Omental fat pad (tissue), 4 donors: ENCODE data around the gene NR1H3. TPM values are rescaled to one million over a fixed set of nuclear protein-coding genes. Genes with fewer than 3 reads are reported as not detected.

ENCODE experiments used
- ATAC-seq: fragments of 150-250 bp; one replicate; pipeline ENCODE4 v1.9.1; 2016; ENCODE audit warnings: mild to moderate bottlenecking, moderate library complexity; ENCODE audit not compliant: low FRiP score
- DNase-seq: peaks from one replicate; pipeline ENCODE4 v3.0.0-alpha.2; 2019; ENCODE audit warnings: low spot score
- total RNA-seq, 4 donors: library from RNA; depleted of rRNA; stranded (reverse); fragments of >200 nt; gene quantifications; one replicate each; pipeline ENCODE4 v1.1.0, GENCODE V29; 2016
- TF ChIP-seq, protein P1 (sequence below), 3 donors: fragments of 450-650 bp; IDR thresholded peaks; one replicate each; pipeline ENCODE4 v1.5.1; 2016 to 2017; ENCODE audit warnings: antibody characterized with exemption in 3 of 3, mild to moderate bottlenecking in 3 of 3, moderate library complexity in 2 of 3

NR1H3 gene
- total RNA-seq, 4 donors from 2014 or later = 68.6 to 228 (median 100) TPM

DNA sequence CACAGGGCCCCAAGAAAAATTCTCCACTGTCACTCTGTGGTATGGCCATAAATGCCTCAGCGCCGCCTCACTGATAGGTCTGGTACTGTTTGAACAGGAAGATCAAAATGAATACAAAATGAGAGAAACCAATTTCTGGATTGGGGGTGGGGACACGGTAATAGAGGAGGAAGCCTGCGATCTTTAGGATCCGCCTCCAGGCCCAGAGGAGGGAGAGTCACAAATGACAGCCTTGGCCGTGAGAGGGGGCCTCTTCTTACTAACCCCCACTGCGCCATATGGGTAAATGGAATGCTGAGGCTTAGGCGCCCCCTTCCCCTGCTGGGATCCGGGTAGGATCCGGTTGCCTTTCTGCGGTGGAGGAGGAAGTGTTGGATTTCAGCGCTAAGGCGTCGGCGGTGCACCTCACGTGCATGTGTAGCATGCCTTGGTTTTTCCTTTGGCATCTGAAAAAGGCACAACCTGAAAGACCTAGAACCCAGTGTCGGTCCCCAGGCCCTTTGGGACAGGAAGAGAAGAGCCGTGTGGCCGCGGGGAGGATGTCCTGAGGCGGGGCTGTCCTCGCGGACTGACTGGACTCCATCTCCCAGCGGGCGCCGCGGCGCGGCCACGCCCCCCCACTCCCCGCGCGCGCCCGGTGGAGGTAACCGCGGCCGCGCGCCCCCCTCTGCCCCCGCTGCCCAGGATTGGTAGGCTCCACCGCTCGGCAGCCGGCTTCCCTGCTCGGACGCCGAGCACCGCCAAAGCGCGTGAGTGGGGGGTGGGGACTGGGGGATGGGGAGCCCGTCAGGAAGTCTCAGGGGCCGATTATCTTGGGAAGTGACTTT lies 11.4 kb downstream of the NR1H3 start:
- TF ChIP-seq, protein P1, sequence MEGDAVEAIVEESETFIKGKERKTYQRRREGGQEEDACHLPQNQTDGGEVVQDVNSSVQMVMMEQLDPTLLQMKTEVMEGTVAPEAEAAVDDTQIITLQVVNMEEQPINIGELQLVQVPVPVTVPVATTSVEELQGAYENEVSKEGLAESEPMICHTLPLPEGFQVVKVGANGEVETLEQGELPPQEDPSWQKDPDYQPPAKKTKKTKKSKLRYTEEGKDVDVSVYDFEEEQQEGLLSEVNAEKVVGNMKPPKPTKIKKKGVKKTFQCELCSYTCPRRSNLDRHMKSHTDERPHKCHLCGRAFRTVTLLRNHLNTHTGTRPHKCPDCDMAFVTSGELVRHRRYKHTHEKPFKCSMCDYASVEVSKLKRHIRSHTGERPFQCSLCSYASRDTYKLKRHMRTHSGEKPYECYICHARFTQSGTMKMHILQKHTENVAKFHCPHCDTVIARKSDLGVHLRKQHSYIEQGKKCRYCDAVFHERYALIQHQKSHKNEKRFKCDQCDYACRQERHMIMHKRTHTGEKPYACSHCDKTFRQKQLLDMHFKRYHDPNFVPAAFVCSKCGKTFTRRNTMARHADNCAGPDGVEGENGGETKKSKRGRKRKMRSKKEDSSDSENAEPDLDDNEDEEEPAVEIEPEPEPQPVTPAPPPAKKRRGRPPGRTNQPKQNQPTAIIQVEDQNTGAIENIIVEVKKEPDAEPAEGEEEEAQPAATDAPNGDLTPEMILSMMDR (IDR thresholded peaks at IDR 0.05) = no peak
- ATAC-seq (peak; percentile 95), DNase-seq (peak; percentile 63)

DNA sequence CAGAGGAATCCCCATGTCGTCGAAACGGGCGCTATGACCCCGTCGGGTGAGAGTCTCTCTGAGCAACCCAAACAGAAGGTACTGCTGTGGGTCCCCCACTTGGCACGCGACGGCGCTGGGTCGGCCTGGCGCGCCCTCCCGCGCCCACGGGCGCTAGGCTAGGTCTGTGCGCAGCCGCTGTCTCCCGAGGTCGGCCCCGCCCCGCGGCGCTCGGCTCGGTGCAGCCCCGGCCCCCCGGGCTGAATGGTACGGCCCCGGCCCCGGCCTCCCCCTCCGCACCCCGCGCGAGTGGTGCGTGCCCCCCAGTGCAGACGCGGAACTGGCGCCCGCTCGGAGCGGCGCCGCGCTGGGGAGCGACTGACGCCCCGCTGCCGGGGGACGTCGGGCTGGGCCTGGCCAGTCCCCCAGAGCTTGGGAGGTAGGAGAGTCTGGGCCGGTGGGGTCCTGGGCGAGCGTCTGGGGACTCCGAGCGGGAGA lies 12.1 kb downstream of the NR1H3 start, which contains the start of gene MADD:
Gene MADD, plus strand, starts transcription at position 305 of the 477 bp plus-strand sequence.
- DNase-seq (peak; percentile 53), ATAC-seq (peak; percentile 98)
- TF ChIP-seq, protein P1 (IDR thresholded peaks at IDR 0.05) = no peak

DNA sequence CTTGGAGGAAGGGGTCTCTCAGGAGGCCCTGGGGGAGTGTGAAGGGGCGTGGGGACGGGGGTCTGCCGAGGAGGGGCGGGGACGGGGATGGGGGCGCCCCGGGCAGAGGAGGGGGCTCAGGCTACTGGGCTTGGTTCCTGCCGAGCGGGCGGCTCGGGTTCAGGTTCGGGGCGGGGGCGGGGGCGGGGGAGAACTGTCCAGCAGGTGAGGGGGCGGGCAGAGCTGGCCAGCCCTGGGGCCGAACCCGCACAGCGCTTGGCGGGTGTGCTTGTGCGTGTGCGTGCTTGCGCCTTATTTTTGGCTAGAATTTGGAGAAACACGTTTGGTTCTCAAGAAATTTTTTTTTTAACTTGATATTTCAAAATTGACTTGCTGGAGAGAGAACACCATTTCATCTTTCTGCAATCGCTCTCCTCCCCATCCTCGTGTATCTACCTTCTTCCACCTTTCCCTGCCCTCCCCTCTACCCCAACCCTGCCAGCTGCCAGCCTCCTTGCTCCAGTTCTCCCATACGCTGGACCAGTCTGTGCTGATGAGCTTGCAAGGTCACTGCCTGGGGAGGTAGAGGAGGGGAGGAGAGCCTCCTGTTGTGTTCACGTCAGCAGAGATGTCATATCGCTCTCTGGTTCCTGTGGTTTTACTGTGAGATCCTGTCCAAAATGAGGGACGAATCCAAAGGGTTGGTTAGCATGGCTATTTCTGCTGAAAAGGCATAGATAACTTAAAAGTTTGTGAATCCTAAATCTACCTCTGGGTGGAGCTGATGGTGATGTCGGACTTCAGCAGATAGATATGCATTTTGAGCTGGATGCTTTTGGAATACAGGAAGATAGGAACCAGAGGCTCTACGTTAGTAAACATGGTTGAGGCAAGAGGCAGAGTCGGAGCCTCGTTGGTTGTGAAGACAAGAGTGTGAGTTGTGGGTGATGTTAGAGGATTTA lies 12.8 kb downstream of the NR1H3 start:
- DNase-seq (no peak), ATAC-seq (no peak)
- TF ChIP-seq, protein P1 (IDR thresholded peaks at IDR 0.05) = no peak

DNA sequence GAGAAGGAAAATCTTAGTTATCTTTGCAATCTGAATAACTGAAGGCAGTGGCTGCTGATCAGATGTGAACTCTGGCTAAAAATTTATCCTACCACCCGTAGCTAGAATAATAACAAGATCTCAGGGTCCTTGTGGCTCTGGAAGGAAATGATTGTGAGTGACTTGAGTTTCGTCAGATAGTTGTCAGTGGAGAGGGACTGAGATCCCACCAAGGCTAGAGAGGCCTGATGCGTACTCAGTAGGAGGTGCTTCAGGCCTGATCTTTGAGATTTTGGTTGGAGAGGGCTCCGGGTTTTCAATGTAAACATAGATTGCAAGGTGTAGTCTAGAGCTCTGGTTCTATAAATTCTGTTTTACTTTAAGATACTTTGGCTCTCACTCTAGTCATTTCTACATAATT lies 13.5 kb downstream of the NR1H3 start:
- DNase-seq (no peak), ATAC-seq (no peak)
- TF ChIP-seq, protein P1 (IDR thresholded peaks at IDR 0.05) = no peak

DNA sequence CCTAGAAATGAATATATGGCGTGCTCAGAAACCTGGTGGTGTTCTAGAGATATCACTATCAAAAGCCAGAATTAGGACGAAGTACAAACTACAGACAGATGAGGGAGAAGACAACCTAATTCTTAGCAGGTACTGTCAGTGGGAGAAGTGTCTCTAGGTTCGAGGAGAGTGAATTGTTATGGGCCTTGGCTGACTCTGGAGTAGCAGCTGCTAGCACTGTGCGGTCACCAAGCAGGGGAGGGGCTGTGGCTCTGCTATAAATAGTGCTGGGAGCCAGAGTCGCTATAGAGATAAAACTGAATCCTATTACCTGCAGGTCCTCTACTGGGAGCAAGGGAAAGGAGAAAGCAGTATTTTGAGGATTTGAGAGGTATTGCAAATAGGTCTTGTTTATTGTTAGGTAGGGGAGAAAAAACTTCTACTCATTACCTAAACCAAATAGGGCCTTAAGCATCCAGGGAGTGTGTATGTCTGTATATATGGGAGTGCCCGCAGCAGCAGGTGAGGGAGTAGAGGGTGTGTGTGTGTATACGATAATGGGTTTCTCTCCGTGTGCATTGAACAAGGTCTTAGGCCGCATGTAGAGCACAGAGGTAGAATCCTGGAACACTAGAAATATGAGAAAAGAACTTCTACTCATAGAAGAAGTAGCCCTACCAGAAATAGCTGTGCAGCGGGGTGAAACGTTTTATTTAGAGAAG lies 14.3 kb downstream of the NR1H3 start:
- TF ChIP-seq, protein P1 (IDR thresholded peaks at IDR 0.05) = no peak
- no peak for DNase-seq
- no peak for ATAC-seq

DNA sequence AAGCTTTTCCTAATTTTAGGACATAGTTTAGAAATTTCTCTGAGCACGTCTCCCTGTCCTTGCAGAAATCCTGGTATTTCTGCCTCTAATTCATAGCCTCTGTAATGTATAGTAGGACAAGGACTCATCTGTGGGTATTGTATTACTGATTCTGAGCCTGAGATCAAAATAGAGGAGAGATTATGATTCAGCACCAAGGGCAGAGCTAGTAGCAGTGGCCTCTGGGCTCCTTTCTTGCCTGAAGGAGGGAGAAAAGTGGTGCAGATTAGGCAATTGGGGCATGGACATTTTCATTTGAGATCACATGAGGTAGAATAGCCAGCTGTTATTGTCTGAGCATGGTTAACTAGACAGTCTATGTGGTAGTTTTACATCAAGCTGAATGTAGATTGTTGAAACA lies 14.9 kb downstream of the NR1H3 start:
- TF ChIP-seq, protein P1 (IDR thresholded peaks at IDR 0.05) = no peak
- ATAC-seq (no peak), DNase-seq (no peak)
